ENCODE data around the gene BMPR2. TPM values are rescaled to one million over a fixed set of nuclear protein-coding genes. Genes with fewer than 3 reads are reported as not detected.
"Not testable (repeated sequence)": the region's sequence is repeated elsewhere in the genome, so short reads cannot be mapped to it uniquely, and the experiment has no call there.

Gene BMPR2
- total RNA-seq, 1 donor from 2014 or later = 47.9 TPM

GRCh38 chr2:202577250-202578183, 201.4 kb downstream of the BMPR2 start:
- Histone ChIP-seq H3K27me3 (no peaks in the 10 kb centered on the region), H3K9me3 (no peaks in the 10 kb centered on the region), H3K27ac (no peak overlapping the region), H3K36me3 (no peaks in the 10 kb centered on the region), H3K4me1 (no peaks in the 10 kb centered on the region), H3K4me3 (no peak overlapping the region)
- intact Hi-C loops (cut with DNase I) = no loop called here
- DNase-seq (ENCODE audit: extremely low spot score in 2 of 2) = no peak
- TF ChIP-seq POLR2AphosphoS5 (IDR thresholded peaks at IDR 0.05; ENCODE audit: insufficient read depth in 1 of 2, low read depth in 1 of 2) = no peak

DNA sequence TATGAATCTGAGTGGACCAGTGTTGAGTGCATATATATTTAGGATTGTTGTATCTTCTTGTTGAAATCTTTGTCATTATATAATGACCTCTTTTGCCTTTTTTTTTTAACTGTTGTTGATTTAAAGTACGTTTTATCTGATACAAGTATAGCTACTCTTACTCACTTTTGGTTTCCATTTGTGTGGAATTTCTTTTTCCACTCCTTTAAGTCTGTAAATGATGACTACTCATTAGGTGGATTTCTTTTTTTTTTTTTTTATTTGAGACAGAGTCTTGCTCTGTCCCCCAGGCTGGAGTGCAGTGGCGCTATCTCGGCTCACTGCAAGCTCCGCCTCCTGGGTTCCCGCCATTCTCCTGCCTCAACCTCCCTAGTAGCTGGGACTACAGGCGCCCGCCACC, 206.7 kb downstream of the BMPR2 start:
- H3K36me3 ChIP-seq; DNase-seq (ENCODE audit: extremely low spot score in 2 of 2); H3K4me3 ChIP-seq; H3K4me1 ChIP-seq; H3K27me3 ChIP-seq; intact Hi-C loops (cut with DNase I); H3K27ac ChIP-seq; H3K9me3 ChIP-seq: not testable (repeated sequence)

GRCh38 chr2:202583709-202584219, 207.6 kb downstream of the BMPR2 start:
- no peaks in the 10 kb centered on the region for H3K27me3 ChIP-seq
- H3K27ac ChIP-seq = no peak overlapping the region
- no peak overlapping the region for H3K4me3 ChIP-seq
- no peaks in the 10 kb centered on the region for H3K9me3 ChIP-seq
- DNase-seq (ENCODE audit: extremely low spot score in 2 of 2) = no peak
- intact Hi-C loops (cut with DNase I) = no loop called here
- no peaks in the 10 kb centered on the region for H3K36me3 ChIP-seq
- H3K4me1 ChIP-seq = peaks cover 5% of the 10 kb centered on the region
- no peak for TF ChIP-seq CTCF (IDR thresholded peaks at IDR 0.05)
- no peak for TF ChIP-seq POLR2AphosphoS5 (IDR thresholded peaks at IDR 0.05; ENCODE audit: insufficient read depth in 1 of 2, low read depth in 1 of 2)

DNA sequence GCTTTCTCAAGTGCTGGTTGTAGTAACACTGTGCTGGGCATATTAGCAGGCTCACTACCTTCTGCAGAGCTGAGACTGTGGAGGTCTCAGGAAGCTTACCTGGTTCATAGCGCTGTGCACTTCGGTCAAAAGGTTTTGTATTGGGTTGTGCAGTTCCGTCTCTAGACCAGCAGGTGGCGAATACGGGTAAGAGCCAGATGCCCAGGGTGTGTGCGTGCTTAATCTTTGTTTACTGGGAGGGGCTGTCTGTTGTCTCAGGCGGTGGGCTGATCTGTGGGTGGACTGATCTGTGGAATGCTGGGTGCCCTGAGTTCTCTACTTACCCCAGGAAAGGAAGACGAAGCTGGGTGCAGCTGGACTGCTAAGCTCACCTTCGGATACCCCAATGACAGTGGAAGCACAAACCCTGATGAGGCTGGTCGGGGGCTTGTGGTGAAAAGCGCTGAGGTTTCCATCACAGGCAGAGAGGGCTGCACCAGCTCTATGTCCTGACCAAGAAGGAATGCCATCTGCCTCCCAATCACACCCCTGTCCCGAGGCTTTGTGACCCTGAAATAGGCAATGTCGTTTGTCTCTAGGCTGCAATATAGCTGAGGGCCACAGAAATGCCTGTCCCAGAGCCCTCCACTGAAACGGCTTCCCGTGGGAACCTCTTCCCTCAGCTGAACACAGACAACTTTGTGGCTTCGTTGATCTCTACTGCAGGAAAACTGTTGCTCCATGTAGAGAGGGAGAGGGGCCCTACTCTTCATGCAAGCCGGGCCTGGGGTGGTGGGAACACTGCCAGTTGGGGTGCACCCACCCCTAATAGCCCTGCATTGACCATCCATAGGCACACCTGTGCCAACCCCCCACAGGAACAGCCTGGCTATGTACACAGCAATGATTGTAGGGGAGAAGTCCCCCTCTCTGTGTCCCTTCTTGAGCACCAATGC, 212.8 kb downstream of the BMPR2 start:
- Histone ChIP-seq H3K27me3 (no peaks in the 10 kb centered on the region), H3K9me3 (no peaks in the 10 kb centered on the region), H3K4me3 (peak overlapping the region in 1 of 2 donors; percentile 5), H3K4me1 (peaks cover 11% of the 10 kb centered on the region), H3K27ac (no peak overlapping the region), H3K36me3 (no peaks in the 10 kb centered on the region)
- no peak for DNase-seq (ENCODE audit: extremely low spot score in 2 of 2)
- intact Hi-C loops (cut with DNase I) = no loop called here
- peak; percentile 81 to 92 (median 83) for TF ChIP-seq CTCF (IDR thresholded peaks at IDR 0.05)
- TF ChIP-seq POLR2A (IDR thresholded peaks at IDR 0.05) = no peak

GRCh38 chr2:202589582-202589949, 213.4 kb downstream of the BMPR2 start:
- H3K4me1 ChIP-seq = peaks cover 11% of the 10 kb centered on the region
- no peak overlapping the region for H3K4me3 ChIP-seq
- no peaks in the 10 kb centered on the region for H3K9me3 ChIP-seq
- no peaks in the 10 kb centered on the region for H3K36me3 ChIP-seq
- no peaks in the 10 kb centered on the region for H3K27me3 ChIP-seq
- intact Hi-C loops (cut with DNase I) = no loop called here
- no peak overlapping the region for H3K27ac ChIP-seq
- no peak for TF ChIP-seq POLR2AphosphoS5 (IDR thresholded peaks at IDR 0.05; ENCODE audit: insufficient read depth in 1 of 2, low read depth in 1 of 2)
- no peak for TF ChIP-seq CTCF (IDR thresholded peaks at IDR 0.05)
- TF ChIP-seq POLR2A (IDR thresholded peaks at IDR 0.05) = no peak
- DNase-seq (ENCODE audit: extremely low spot score in 2 of 2) = no peak

All from vagina (tissue), 2 donors.